Hepatocyte (in vitro differentiated cells): ENCODE results near the gene SLAMF1. TPM values are rescaled to one million over a fixed set of nuclear protein-coding genes. Genes with fewer than 3 reads are reported as not detected.

Experiments
- DNase-seq: peaks from one replicate; pipeline ENCODE4 v3.0.0-alpha.2; 2016; ENCODE audit warnings: low spot score
- H2AFZ ChIP-seq: fragments of 200-600 bp; sonication (generic); 2 replicates; pipeline ENCODE4 v1.6.0; 2016; ENCODE audit warnings: antibody characterized with exemption, mild to moderate bottlenecking
- H3K27ac ChIP-seq: fragments of 200-600 bp; sonication (generic); 2 replicates; pipeline ENCODE4 v1.5.1; 2016; ENCODE audit warnings: mild to moderate bottlenecking
- H3K27me3 ChIP-seq: fragments of 200-600 bp; sonication (generic); 2 replicates; pipeline ENCODE4 v1.6.1; 2016
- H3K36me3 ChIP-seq: fragments of 200-600 bp; sonication (generic); replicated peaks from 2 replicates; pipeline ENCODE4 v1.5.1; 2016; ENCODE audit warnings: low read depth; ENCODE audit not compliant: insufficient read depth
- H3K4me1 ChIP-seq: fragments of 200-600 bp; sonication (generic); 2 replicates; pipeline ENCODE4 v1.5.1; 2016; ENCODE audit warnings: mild to moderate bottlenecking, moderate library complexity; ENCODE audit not compliant: insufficient read depth
- H3K4me2 ChIP-seq: fragments of 200-600 bp; sonication (generic); 2 replicates; pipeline ENCODE4 v1.6.0; 2016
- H3K4me3 ChIP-seq: fragments of 200-600 bp; sonication (generic); 2 replicates; pipeline ENCODE4 v1.5.1; 2016; ENCODE audit warnings: mild to moderate bottlenecking
- H3K79me2 ChIP-seq: fragments of 200-600 bp; sonication (generic); 2 replicates; pipeline ENCODE4 v1.6.0; 2017; ENCODE audit warnings: mild to moderate bottlenecking
- H3K9me2 ChIP-seq: fragments of 200-600 bp; sonication (generic); replicated peaks from 2 replicates; pipeline ENCODE4 v1.6.0; 2017; ENCODE audit warnings: mild to moderate bottlenecking; ENCODE audit not compliant: insufficient read depth
- H3K9me3 ChIP-seq: fragments of 200-600 bp; sonication (generic); 2 replicates; pipeline ENCODE4 v1.5.1; 2016; ENCODE audit warnings: low read depth, mild to moderate bottlenecking
- H4K20me1 ChIP-seq: fragments of 200-600 bp; sonication (generic); 2 replicates; pipeline ENCODE4 v1.6.0; 2016; ENCODE audit warnings: mild to moderate bottlenecking; ENCODE audit not compliant: insufficient read depth, poor library complexity, severe bottlenecking
- EZH2 ChIP-seq: fragments of 200-600 bp; sonication (generic); IDR thresholded peaks from 2 replicates; pipeline ENCODE4 v1.6.1; 2016; ENCODE audit warnings: antibody characterized with exemption, mild to moderate bottlenecking, borderline replicate concordance
- EZH2phosphoT487 ChIP-seq: fragments of 200-600 bp; sonication (generic); IDR thresholded peaks from one replicate; pipeline ENCODE4 v1.6.1; 2018; ENCODE audit warnings: antibody characterized with exemption, mild to moderate bottlenecking, low read depth, moderate library complexity; ENCODE audit not compliant: unreplicated experiment, severe bottlenecking
- WGBS: methylation state at CpG from one replicate; pipeline ENCODE4 v1.1.6; 2016; ENCODE audit warnings: low lambda C conversion rate; ENCODE audit errors: missing lambda C conversion rate; 5-methylcytosine and 5-hydroxymethylcytosine counted together
- polyA plus RNA-seq: library from polyadenylated mRNA; unstranded; fragments of >200 nt; fragmentation: Nextera tagmentation; extraction: Ambion mirVana; gene quantifications from 2 replicates; pipeline ENCODE4 v1.2.1, GENCODE V29; 2016
- total RNA-seq: library from RNA; depleted of rRNA; stranded (reverse); fragments of >200 nt; gene quantifications from 2 replicates; pipeline ENCODE4 v1.2.3, GENCODE V29; 2014
- TF ChIP-seq, protein P1 (sequence below): fragments of 200-600 bp; sonication (generic); IDR thresholded peaks from 2 replicates; pipeline ENCODE4 v1.5.1; 2016; ENCODE audit warnings: antibody characterized with exemption, mild to moderate bottlenecking; ENCODE audit not compliant: poor library complexity

SLAMF1 gene
- total and polyA plus RNA-seq, 2 experiments from 2014 or later = 1.2 to 2.1 TPM

DNA sequence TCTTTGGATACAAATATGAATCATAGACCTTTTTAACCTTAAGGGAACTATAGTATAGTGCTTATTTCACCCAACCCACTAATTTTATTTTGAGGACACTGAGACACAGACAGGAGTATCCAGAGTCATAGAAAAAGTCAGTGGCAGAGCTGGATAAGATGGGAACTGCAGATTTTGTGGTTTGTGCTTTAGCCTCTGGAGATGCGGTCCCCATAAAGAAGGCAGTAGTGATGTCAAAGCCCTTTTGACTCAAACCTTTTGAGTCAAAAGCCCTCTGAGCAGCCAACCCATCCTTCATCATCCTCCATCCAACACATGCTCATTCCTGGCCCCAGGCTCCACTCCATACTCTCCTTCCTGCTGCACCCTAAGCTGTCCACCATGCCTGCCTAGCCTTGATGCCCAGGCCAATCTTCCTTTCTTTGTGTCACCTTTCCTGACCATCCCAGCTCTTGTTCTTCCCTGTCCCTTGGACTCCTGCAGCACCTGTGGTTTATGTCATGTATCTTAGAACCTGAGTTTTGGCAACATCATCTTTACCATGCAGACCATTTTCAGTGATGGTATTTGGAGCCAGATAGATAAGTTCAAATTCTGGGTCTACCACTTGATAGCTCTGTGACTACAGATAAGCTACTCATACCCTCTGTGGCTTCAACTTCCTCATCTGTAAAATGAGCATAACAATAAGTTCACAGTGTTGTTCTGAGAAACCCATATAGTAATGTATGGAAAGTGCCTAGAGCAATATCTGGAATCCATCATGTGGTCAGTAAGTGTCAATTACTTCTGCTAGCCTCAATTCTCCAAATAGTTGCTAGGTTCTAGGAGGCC lies 20.1 kb downstream of the SLAMF1 start:
- H3K79me2 ChIP-seq = no peaks in the 10 kb centered on the region
- H3K9me2 ChIP-seq = no peaks in the 10 kb centered on the region
- 94% methylated on average over 1 of the region's 1 CpG for WGBS
- DNase-seq = no peak
- no peaks in the 10 kb centered on the region for H3K9me3 ChIP-seq
- no peak overlapping the region for H2AFZ ChIP-seq
- no peak overlapping the region for H3K4me2 ChIP-seq
- H4K20me1 ChIP-seq = no peaks in the 10 kb centered on the region
- no peak overlapping the region for H3K4me3 ChIP-seq
- TF ChIP-seq EZH2phosphoT487 (no peak), EZH2 (no peak)
- TF ChIP-seq, protein P1, sequence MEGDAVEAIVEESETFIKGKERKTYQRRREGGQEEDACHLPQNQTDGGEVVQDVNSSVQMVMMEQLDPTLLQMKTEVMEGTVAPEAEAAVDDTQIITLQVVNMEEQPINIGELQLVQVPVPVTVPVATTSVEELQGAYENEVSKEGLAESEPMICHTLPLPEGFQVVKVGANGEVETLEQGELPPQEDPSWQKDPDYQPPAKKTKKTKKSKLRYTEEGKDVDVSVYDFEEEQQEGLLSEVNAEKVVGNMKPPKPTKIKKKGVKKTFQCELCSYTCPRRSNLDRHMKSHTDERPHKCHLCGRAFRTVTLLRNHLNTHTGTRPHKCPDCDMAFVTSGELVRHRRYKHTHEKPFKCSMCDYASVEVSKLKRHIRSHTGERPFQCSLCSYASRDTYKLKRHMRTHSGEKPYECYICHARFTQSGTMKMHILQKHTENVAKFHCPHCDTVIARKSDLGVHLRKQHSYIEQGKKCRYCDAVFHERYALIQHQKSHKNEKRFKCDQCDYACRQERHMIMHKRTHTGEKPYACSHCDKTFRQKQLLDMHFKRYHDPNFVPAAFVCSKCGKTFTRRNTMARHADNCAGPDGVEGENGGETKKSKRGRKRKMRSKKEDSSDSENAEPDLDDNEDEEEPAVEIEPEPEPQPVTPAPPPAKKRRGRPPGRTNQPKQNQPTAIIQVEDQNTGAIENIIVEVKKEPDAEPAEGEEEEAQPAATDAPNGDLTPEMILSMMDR = no peak
- H3K4me1 ChIP-seq = peaks cover 16% of the 10 kb centered on the region
- no peaks in the 10 kb centered on the region for H3K27me3 ChIP-seq
- no peaks in the 10 kb centered on the region for H3K36me3 ChIP-seq
- H3K27ac ChIP-seq = no peak overlapping the region

DNA sequence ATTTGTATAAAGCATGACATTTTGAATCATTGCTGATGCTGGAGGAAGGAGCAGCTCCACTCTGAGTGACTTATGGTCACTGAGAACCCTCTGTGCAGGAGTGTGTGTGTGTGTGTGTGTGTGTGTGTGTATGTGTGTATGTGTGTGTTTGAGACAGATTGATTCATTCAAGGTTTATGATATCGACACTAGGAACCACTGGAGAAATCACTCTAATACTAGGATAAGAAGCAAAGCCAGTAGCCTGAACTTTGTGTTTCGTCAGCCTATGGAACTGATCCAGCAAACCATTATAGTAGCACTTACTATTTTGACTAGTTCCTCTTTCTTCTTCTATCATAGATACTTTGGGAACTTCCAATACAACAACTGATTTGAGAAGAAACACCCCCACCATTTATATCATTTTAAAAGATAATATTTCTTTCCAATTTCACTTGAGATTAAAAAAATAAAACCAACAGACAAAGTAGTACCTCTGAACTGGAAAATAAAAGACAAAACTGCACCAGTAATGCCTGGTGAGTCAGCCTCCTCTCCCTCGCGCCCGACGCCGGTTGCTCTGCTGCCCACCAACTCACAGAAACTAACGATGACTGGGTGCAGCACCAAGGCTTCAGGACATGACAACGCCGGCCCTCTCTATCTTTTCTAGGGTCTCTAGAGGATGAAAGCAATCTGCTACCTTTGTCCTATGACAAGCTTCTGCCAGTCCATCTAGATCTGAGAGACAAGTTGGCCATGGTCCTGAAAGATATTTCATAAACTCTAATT lies 20.9 kb downstream of the SLAMF1 start:
- no peaks in the 10 kb centered on the region for H3K9me3 ChIP-seq
- H4K20me1 ChIP-seq = no peaks in the 10 kb centered on the region
- DNase-seq = no peak
- H3K9me2 ChIP-seq = no peaks in the 10 kb centered on the region
- H3K79me2 ChIP-seq = no peaks in the 10 kb centered on the region
- peaks cover 12% of the 10 kb centered on the region for H3K4me1 ChIP-seq
- H3K27me3 ChIP-seq = no peaks in the 10 kb centered on the region
- no peak overlapping the region for H3K4me2 ChIP-seq
- WGBS = 86% methylated on average over 10 of the region's 10 CpGs
- no peak overlapping the region for H3K4me3 ChIP-seq
- H3K36me3 ChIP-seq = no peaks in the 10 kb centered on the region
- no peak overlapping the region for H3K27ac ChIP-seq
- TF ChIP-seq EZH2phosphoT487 = no peak
- no peak for TF ChIP-seq EZH2
- TF ChIP-seq, protein P1 = no peak
- H2AFZ ChIP-seq = no peak overlapping the region

DNA sequence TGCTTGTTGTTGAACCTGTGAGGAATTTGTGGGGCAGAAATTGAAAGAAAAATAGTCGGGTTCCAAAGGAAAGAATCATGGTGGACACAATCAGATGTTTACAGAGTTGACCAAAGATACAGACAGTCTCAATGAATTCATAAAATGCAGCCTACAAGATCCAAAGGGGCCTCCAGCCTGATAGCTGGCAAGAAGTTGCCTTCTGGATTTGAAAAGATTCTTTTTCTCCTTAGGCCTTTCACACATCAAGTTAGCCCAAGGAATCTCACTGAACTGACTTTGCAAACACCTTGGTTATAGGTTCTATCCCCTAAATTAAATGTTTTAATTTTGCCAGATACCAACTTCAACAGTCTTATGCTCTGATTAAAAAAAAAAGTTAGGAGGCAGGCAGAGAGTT lies 21.5 kb downstream of the SLAMF1 start:
- no peak for DNase-seq
- no peaks in the 10 kb centered on the region for H3K9me2 ChIP-seq
- no peak overlapping the region for H3K4me3 ChIP-seq
- TF ChIP-seq EZH2 (no peak), EZH2phosphoT487 (no peak)
- TF ChIP-seq, protein P1 = no peak
- H3K36me3 ChIP-seq = no peaks in the 10 kb centered on the region
- no peaks in the 10 kb centered on the region for H3K27me3 ChIP-seq
- H3K9me3 ChIP-seq = no peaks in the 10 kb centered on the region
- no peak overlapping the region for H3K4me2 ChIP-seq
- peaks cover 6% of the 10 kb centered on the region for H3K4me1 ChIP-seq
- H3K27ac ChIP-seq = no peak overlapping the region
- H3K79me2 ChIP-seq = no peaks in the 10 kb centered on the region
- H4K20me1 ChIP-seq = no peaks in the 10 kb centered on the region
- WGBS = 91% methylated on average over 1 of the region's 1 CpG
- H2AFZ ChIP-seq = no peak overlapping the region
